H54 (cell line): ENCODE data around the gene SLC12A3.
"Not testable (repeated sequence)": the region's sequence is repeated elsewhere in the genome, so short reads cannot be mapped to it uniquely, and the experiment has no call there.

Source experiments
- DNase-seq: peaks from one replicate; pipeline ENCODE4 v3.0.0; 2011; ENCODE audit warnings: low spot score, mixed read lengths; ENCODE audit not compliant: insufficient read length
- FAIRE-seq: peaks from 3 replicates; lab custom pipeline; 2011; peaks lifted over from hg19 to GRCh38; lab: Jason Lieb, UNC
- POLR2A ChIP-seq: IDR thresholded peaks from 2 replicates; pipeline ENCODE4 v1.6.1; 2011; ENCODE audit warnings: low read depth, mild to moderate bottlenecking, low read length

Gene SLC12A3

GRCh38 chr16:56884026-56884582, 19.1 kb downstream of the SLC12A3 start:
- TF ChIP-seq POLR2A, result no peak
- DNase-seq (no peak), FAIRE-seq (no peak)

DNA sequence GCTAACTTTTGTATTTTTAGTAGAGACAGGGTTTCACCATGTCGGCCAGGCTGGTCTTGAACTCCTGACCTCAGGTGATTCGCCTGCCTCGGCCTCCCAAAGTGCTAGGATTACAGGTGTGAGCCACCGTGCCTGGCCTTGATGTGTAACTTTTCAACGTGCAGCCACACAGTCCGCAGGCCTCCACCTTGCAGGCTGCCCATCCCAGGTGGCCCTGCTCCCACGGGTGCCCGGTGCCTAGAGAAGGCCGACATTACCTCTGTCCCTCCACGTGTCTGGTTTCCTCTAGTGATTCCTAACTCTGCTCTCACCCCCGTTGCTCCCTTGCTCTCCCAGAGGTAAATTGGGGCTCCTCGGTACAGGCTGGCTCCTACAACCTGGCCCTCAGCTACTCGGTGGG, 19.9 kb downstream of the SLC12A3 start:
- FAIRE-seq, DNase-seq: not testable (repeated sequence)

DNA sequence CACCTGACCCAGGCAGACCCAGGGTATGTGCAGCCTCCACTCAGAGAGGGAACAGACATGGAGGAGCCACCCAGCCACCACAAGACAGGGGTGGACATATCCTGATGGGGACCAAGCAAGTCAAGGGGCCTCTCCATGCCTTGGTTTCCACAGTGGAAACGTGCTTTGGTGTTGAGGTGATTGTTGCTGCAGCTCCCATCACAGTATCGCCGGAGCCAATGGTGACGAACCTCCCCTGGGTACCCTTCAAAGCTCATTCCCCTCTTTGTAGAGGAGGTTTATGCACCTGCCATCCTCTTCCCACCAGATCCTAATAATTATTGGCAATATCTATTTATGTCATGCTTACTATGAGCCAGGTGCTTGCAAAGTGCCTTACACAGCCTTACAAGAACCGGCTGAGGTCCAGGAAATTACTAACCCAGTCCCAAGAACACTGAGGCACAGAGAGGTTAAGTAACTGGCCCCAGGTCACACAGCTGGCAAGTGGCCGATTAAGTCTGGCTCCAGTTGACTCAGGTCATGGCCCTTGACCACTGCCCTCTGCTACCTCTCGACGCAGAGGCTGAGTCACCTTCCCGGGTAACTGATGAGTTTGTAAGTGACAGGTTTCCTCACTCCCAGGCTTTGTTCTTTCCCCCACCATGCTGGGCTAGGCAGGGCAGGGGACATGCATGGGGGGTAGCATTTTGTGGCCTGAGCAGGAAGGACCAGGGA, 20.6 kb downstream of the SLC12A3 start:
- DNase-seq (no peak), FAIRE-seq (no peak)
- no peak for TF ChIP-seq POLR2A

DNA sequence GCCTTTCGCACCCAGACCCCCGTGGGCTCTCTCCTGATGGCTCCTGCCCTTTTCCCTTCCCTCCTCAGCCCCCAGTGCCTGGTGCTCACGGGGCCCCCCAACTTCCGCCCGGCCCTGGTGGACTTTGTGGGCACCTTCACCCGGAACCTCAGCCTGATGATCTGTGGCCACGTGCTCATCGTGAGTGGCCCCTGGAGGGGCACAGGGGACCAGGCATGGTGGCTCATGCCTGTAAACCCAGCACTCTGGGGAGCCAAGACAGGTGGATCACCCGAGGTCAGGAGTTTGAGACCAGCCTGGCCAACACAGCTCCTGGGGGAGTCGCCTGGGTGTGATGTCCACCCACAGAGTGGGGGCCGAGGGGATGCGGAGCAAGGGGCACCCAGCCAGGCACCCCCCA, 21.3 kb downstream of the SLC12A3 start:
- DNase-seq (no peak), FAIRE-seq (no peak)
- no peak for TF ChIP-seq POLR2A

GRCh38 chr16:56886826-56887225, 21.8 kb downstream of the SLC12A3 start:
- FAIRE-seq (no peak), DNase-seq (no peak)
- TF ChIP-seq POLR2A, result no peak

- DNase-seq (no peak), FAIRE-seq (no peak)
- no peak for TF ChIP-seq POLR2A
Observed at GRCh38 chr16:56888806-56889205, 23.8 kb downstream of the SLC12A3 start.

DNA sequence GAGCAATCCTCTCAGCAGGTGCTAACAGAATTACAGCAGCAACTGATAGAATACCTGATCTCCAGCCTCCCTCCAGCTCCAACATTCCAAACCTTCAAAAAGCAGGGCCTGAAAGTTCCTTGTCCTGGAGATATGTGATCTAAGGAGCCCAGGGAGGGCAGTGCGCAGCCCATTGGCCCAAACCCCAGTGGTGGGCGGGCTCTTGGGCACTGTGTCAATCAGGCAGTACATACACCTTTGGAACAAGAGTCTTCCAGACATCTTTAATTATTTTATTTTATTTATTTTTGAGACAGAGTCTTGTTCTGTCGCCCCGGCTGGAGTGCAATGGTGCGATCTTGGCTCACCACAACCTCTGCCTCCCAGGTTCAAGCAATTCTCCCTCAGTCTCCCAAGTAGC, 24.2 kb downstream of the SLC12A3 start:
- DNase-seq (no peak), FAIRE-seq (no peak)
- no peak for TF ChIP-seq POLR2A

- TF ChIP-seq POLR2A, result no peak
- FAIRE-seq (no peak), DNase-seq (no peak)
Observed at GRCh38 chr16:56891685-56892084, 26.7 kb downstream of the SLC12A3 start.

DNA sequence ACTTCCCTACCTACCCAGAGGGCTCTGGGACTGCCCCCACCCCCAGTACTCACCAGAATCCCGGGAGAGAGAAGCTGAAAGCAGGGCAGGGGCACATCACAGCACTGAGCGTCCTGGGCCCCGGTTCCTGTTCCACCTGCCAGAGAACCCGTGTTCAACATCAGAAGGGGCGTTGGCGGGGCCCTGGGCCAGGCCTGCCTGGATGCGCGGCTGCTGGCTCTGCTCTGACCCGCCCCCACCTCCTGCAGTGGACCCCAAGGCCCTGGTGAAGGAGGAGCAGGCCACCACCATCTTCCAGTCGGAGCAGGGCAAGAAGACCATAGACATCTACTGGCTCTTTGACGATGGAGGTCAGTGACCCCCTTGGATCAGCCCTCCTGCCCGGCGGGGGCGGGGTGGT, 27.7 kb downstream of the SLC12A3 start:
- no peak for DNase-seq
- no peak for FAIRE-seq
- no peak for TF ChIP-seq POLR2A

- FAIRE-seq, result no peak
- DNase-seq, result no peak
- no peak for TF ChIP-seq POLR2A
Observed at GRCh38 chr16:56894331-56894917, 29.4 kb downstream of the SLC12A3 start.

- no peak for TF ChIP-seq POLR2A
- DNase-seq (no peak), FAIRE-seq (no peak)
Observed at GRCh38 chr16:56895813-56896212, 30.8 kb downstream of the SLC12A3 start.

DNA sequence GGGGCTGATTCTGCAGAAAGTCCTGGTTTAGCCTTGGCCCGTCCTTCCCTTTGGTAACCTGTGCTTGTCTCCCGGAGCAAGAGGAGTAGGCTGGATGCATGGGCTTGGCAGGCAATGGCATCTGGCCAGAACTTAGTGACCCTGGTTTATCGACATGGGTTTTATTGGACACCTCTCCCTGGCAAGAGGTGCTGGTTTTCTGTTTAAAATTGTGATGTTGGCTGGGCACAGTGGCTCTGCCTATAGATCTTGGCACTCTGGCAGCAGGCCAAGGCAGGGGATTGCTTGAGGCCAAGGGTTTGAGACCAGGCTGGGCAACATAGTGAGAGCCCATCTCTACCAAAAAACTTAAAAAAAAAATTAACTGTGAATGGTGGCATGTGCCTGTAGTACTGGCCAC, 31.2 kb downstream of the SLC12A3 start:
- DNase-seq (no peak), FAIRE-seq (no peak)
- TF ChIP-seq POLR2A, result no peak

DNA sequence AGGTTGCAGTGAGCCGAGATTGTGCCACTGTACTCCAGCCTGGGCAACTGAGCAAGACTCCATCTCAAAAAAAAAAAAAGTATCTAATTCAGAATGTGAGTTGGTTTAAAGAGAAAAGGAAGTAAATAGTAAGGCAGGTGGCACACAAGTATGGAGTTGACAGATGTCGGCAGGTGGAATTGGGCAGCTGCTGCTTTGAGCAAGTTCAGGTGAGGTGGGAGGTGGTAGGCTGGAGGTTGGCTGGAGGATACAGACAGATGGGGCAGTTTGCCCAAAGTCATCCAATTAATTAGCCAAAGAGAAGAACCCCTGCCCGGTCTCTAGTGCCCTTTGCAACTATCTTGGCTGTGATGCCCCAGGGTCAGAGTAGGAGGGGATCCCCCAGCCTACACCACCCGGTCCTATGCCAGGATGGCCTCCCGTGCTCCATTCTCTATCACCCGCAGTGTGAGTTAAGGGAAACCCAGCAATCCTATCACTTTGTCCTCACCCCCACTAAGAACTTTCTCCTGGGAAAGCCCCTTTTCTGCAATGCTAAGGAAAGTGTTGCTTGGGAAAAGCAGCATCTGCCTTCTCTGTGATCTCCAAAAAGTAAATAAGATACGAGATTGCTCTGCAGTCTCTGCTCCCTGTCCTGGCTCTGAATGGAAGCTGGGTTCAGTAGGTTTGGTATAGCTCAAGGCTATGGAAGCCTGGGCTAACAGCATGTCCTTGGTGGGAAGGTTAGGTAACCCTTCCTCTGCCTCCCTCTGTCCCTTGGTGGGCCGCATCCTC, 32.2 kb downstream of the SLC12A3 start:
- no peak for FAIRE-seq
- no peak for DNase-seq
- no peak for TF ChIP-seq POLR2A

- no peak for FAIRE-seq
- DNase-seq, result no peak
- no peak for TF ChIP-seq POLR2A
Observed at GRCh38 chr16:56898847-56899246, 33.8 kb downstream of the SLC12A3 start.
